Central memory CD8-positive, alpha-beta T cell (primary cell): ENCODE measurements around the gene YEATS2.
"Not testable (repeated sequence)": the region's sequence is repeated elsewhere in the genome, so short reads cannot be mapped to it uniquely, and the experiment has no call there.

Experiments used
- ATAC-seq: fragments of 150-1000 bp; cut with Tn5 transposase; replicated peaks from 2 replicates; pipeline ENCODE4 v1.10.0; 2022; ENCODE audit warnings: mild to moderate bottlenecking, moderate FRiP score, moderate number of reproducible peaks; ENCODE audit not compliant: poor library complexity, severe bottlenecking; ENCODE audit errors: extremely low read depth
- DNase-seq, 2 donors: peaks; one replicate each; pipeline ENCODE4 v3.0.0; 2021; ENCODE audit warnings: low spot score in 2 of 2
- H3K27ac Mint-ChIP-seq: one replicate; pipeline ENCODE4 v1.8.0; 2022; ENCODE audit warnings: low read depth, mild to moderate bottlenecking, moderate library complexity, mixed read lengths
- H3K27me3 Mint-ChIP-seq: one replicate; pipeline ENCODE4 v1.8.0; 2022; ENCODE audit warnings: mixed read lengths
- H3K36me3 Mint-ChIP-seq: one replicate; pipeline ENCODE4 v1.8.0; 2022; ENCODE audit warnings: mild to moderate bottlenecking, moderate library complexity, mixed read lengths; ENCODE audit not compliant: insufficient read depth
- H3K4me1 Mint-ChIP-seq: one replicate; pipeline ENCODE4 v1.8.0; 2022; ENCODE audit warnings: mixed read lengths
- H3K4me3 Mint-ChIP-seq: one replicate; pipeline ENCODE4 v1.8.0; 2022; ENCODE audit warnings: mild to moderate bottlenecking, moderate library complexity, mixed read lengths
- H3K9me3 Mint-ChIP-seq: one replicate; pipeline ENCODE4 v1.8.0; 2022; ENCODE audit warnings: mixed read lengths

The YEATS2 gene

DNA sequence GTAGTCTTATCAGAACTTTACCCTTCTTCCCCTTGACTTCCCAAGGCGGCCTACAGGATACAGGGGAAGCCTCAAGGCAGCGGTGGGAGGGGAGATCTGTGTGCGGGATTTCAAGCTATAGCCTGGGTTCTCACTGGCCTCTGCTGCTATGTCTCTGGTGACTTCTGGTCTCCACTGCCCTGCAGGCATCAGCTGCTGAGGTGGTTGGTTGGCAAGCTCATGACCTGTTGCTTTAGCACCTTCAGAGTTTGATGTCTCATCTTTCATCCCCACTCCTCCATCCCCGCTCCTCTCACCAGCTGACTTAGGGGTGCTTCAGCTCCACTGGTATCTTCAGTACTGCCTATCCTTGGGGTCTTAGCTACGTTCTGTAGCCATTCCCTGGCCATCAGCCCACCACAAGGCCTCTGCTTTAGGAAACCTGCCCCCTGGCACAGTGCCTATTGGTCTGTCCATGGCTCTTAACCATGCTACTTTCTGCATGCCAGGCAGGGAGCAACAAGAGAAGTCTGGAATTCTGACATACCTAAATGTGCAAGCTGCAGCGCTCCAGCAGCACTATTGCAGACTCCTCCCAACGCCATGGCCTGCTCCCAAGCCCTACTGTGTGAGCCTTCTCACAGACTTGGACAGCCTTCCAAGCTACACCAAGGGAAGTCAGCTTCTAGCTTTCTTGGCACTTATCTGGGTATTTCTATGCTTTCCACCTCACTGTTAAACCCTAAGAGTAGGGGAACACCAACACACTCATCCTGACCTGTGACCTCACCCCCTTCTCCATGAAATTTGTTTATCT is 1.8 kb upstream of the YEATS2 start:
- no peak for DNase-seq
- Mint-ChIP-seq H3K27me3 (no peaks in the 10 kb centered on the region), H3K4me3 (no peak overlapping the region), H3K4me1 (peaks cover 30% of the 10 kb centered on the region), H3K9me3 (no peaks in the 10 kb centered on the region), H3K27ac (peak overlapping the region; percentile 51), H3K36me3 (peaks cover 2% of the 10 kb centered on the region)
- ATAC-seq, result no peak

DNA sequence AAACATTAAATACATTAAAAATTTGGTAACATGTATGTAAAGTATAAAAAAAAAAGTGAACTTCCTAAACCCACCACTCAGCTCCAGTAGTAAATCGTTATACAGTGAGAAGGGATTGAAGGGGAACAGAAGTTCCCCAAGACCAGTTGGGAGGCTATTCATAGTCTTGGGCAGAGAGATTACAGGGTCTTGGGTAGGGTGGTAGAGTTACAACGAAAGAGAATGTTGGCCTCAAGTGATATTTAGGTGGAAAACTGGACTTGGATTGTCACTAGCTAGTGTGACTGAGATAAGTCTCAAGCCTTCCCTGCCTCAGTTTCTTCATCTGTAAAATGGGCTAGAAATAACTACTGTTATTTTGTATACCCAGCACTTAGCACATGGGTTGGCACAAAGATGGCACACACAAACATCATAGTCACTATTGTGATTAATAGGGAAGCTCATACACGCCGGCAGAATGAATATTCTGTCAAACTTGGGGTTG is 431 bp upstream of the YEATS2 start:
- Mint-ChIP-seq H3K9me3 (no peaks in the 10 kb centered on the region), H3K4me3 (peak overlapping the region; percentile 68), H3K36me3 (peaks cover 4% of the 10 kb centered on the region), H3K27me3 (no peaks in the 10 kb centered on the region), H3K27ac (peak overlapping the region; percentile 34), H3K4me1 (peaks cover 33% of the 10 kb centered on the region)
- DNase-seq (peak in 1 of 2 donors; percentile 14), ATAC-seq (no peak)

DNA sequence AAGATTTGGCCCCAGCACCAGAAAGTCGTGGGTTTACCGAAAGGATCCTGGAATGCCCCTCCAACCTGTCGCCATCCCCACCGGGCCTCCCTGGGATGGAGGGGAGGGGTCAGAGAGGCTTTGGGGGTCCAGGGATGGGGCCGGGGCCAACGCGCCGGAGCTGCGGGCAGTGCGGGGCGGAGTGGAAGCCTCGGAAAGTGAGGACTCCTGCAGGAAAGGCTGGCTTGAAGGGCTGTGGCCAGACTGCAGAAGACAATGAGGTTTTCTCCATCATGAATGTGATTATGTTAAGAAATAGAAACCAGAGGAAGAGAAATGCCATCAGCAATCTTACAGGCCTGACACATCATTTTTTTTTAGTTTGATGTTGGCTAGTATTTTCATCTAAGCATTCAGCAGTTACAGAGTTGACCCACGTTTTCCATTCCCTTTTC is 738 bp downstream of the YEATS2 start:
- peaks cover 4% of the 10 kb centered on the region for H3K36me3 Mint-ChIP-seq
- peak overlapping the region; percentile 68 for H3K4me3 Mint-ChIP-seq
- peak in 1 of 2 donors; percentile 13 for DNase-seq
- H3K4me1 Mint-ChIP-seq, result peaks cover 36% of the 10 kb centered on the region
- H3K27me3 Mint-ChIP-seq, result no peaks in the 10 kb centered on the region
- peak overlapping the region; percentile 75 for H3K27ac Mint-ChIP-seq
- ATAC-seq, result peak; percentile 56
- no peaks in the 10 kb centered on the region for H3K9me3 Mint-ChIP-seq

DNA sequence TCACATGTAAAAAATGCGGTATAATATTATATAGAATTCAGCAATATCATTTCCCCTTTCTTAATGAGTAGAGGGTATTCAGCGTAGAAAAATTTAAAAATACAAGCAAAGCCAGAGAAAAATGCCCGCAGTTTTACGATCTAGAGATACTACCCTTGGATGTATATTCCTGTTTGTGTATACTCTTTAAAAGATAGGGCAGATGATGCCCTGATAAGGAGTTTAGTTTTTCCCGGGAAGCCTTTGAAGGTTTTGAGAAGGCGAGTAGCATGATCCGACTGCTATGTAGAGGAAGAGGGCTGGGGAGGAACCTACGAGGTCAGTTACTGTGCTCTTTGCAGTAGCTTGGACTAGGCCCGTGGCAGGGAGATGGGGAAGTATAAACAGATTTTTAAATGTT is 1.2 kb downstream of the YEATS2 start:
- Mint-ChIP-seq H3K4me1 (peaks cover 39% of the 10 kb centered on the region), H3K4me3 (peak overlapping the region; percentile 68), H3K27me3 (no peaks in the 10 kb centered on the region), H3K27ac (peak overlapping the region; percentile 75), H3K9me3 (no peaks in the 10 kb centered on the region), H3K36me3 (peaks cover 4% of the 10 kb centered on the region)
- peak; percentile 27 for ATAC-seq
- no peak for DNase-seq

DNA sequence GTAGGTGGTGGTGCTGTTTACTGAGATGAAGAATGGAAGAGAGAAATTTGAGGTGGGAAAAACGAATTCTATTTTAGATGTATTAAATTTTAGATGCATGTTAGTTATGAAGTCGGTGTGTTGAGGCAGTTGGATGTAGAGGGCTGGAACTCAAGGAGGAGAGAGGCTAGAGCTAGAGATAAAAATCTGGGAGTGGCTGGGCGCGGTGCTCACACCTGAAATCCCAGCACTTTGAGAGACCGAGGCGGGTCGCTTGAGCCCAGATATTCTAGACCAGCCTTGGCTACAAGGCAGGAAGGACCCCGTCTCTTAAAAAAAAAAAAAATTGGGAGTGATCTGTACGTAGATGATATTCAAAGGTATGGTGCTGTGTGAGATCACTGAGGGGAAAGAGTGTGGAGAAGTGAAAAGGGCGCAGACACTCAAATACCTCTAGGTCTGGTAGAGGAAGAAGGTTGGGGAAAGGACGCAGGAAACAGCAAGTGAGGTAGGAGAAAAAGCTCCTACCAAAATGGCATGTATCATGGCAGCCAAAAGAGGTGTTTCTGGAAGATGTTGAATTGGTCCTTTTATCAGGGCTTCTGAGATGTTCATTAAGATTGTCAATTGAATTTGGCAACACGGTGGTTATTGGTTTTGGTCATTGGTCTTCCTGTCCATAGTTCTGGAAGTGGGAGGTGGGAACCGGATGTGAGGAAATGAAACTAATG is 1.8 kb downstream of the YEATS2 start:
- ATAC-seq, result no peak
- H3K4me1 Mint-ChIP-seq, result peaks cover 45% of the 10 kb centered on the region
- no peaks in the 10 kb centered on the region for H3K27me3 Mint-ChIP-seq
- no peak for DNase-seq
- H3K27ac Mint-ChIP-seq, result peak overlapping the region; percentile 75
- H3K4me3 Mint-ChIP-seq, result peak overlapping the region; percentile 68
- no peaks in the 10 kb centered on the region for H3K9me3 Mint-ChIP-seq
- H3K36me3 Mint-ChIP-seq, result peaks cover 4% of the 10 kb centered on the region

DNA sequence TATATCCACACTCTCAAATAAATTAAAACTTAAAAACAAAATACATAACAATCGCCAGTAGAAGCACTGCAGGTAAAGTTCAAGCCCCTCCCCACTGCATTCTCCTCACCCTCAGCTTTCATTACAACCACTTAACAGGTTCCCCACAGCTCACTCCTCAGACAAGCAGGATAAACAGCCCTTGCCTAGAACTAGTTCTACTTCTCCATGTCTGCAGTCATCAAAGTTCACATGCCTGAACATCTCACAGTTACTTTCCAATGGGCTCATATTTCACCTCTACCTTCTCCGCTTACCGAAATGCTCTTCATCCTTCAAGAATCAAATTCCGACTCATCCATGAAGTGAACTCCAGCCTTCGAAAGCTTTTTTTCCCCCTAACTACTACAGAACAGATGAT is 4.1 kb downstream of the YEATS2 start:
- Mint-ChIP-seq H3K4me3 (no peak overlapping the region), H3K27ac (no peak overlapping the region), H3K36me3 (peaks cover 6% of the 10 kb centered on the region), H3K4me1 (peaks cover 45% of the 10 kb centered on the region), H3K9me3 (no peaks in the 10 kb centered on the region), H3K27me3 (no peaks in the 10 kb centered on the region)
- no peak for ATAC-seq
- DNase-seq, result no peak

DNA sequence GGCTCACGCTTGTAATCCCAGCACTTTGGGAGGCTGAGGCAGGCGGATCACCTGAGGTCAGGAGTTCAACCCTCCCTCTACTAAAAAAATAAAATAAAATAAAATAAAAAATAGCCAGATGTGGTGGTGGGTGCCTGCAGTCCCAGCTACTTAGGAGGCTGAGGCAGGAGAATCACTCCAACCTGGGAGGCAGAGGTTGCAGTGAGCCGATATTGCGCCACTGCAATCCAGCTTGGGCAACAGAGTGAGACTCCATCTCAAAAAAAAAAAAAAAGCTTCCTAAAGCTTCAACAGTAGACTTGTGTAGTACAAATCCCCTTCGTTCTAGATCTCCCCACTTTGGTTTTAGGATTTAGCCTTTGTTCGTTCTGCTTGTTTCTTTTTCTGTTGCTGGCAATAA is 6.3 kb downstream of the YEATS2 start:
- DNase-seq, ATAC-seq, H3K4me3 Mint-ChIP-seq, H3K27me3 Mint-ChIP-seq, H3K36me3 Mint-ChIP-seq, H3K27ac Mint-ChIP-seq, H3K9me3 Mint-ChIP-seq: not testable (repeated sequence)
- H3K4me1 Mint-ChIP-seq, result peaks cover 34% of the 10 kb centered on the region

DNA sequence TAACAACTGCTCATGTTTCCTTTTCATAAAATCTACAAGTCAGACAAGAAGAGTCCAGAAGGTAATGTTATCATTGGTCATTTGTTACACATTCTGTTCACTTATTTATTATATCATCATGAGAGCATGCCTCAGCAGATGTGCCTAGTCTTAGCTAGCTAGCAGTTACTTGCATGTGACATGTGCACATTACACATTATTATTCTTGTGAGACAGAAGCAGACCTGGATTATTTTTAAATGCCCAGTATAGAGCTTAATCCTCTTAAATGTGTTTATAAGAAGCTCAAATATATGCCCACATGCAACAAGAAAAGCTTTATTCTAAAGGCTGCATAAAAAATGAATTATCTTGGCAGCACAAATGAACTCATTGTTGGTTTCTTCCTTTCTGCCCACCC is 12.6 kb downstream of the YEATS2 start:
- Mint-ChIP-seq H3K27ac (no peak overlapping the region), H3K4me3 (no peak overlapping the region), H3K4me1 (no peaks in the 10 kb centered on the region), H3K9me3 (no peaks in the 10 kb centered on the region), H3K27me3 (no peaks in the 10 kb centered on the region), H3K36me3 (peaks cover 1% of the 10 kb centered on the region)
- ATAC-seq, result no peak
- DNase-seq, result no peak

DNA sequence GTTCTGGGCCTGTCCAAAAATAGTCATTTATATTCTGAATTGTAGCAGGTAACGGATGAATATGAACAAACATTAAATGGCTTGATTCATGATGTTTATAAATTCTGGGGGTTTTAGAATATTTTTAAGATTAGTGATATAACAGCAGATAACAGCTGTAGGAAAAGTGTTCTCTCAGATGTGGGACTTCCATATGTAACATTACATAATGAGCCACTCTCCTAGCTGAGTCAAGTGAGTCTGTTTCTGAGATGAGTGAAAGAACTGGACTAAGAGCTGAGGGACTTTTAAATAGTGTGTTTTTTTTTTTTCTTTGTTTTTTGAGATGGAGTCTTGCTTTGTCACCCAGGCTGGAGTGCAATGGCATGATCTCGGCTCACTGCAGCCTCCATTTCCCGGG is 13.9 kb downstream of the YEATS2 start:
- ATAC-seq (no peak), DNase-seq (no peak)
- H3K27me3 Mint-ChIP-seq, result no peaks in the 10 kb centered on the region
- H3K4me3 Mint-ChIP-seq, result no peak overlapping the region
- H3K27ac Mint-ChIP-seq, result no peak overlapping the region
- no peaks in the 10 kb centered on the region for H3K9me3 Mint-ChIP-seq
- no peaks in the 10 kb centered on the region for H3K4me1 Mint-ChIP-seq
- peaks cover 5% of the 10 kb centered on the region for H3K36me3 Mint-ChIP-seq

DNA sequence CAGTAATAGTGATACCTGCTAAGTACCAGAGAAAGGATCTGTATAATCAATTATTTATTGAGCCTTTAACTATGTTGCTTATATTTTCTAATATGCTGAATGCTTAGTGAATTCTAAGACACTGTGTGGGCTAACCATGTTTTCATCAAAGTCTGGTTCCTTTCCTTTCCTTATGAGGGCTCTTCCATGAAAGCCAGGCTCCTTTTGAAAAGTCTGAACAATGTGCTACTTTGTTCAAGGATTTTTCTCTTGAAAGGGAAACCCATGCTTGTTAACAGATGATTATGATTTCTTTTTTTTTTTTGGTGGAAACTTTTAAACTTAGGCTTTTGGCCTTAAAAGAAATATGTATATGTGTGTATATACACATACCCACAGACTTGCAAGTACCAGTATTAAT is 17.0 kb downstream of the YEATS2 start:
- H3K4me3 Mint-ChIP-seq, result no peak overlapping the region
- no peak for DNase-seq
- no peaks in the 10 kb centered on the region for H3K9me3 Mint-ChIP-seq
- H3K4me1 Mint-ChIP-seq, result no peaks in the 10 kb centered on the region
- H3K27ac Mint-ChIP-seq, result no peak overlapping the region
- no peak for ATAC-seq
- H3K27me3 Mint-ChIP-seq, result no peaks in the 10 kb centered on the region
- peaks cover 25% of the 10 kb centered on the region for H3K36me3 Mint-ChIP-seq

DNA sequence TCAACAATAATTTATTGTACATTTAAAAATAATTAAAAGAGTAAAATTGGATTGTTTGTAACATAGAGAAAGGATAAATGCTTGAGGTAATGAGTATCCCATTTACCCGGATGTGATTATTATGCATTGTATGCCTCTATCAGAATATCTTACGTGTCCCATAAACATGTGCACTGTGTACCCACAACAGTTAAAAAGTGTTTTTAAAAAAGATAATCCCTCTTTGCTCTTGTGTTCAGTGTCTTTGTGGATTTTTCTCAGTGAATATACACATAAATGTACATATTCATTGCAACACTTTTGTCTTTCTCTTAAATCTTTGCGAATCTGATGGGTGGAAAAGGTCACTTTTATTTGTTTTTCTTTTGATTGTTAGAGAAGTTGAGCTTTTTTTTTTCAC is 20.4 kb downstream of the YEATS2 start:
- Mint-ChIP-seq H3K9me3 (no peaks in the 10 kb centered on the region), H3K36me3 (peaks cover 39% of the 10 kb centered on the region), H3K4me1 (no peaks in the 10 kb centered on the region), H3K4me3 (no peak overlapping the region), H3K27ac (peak overlapping the region; percentile 46), H3K27me3 (no peaks in the 10 kb centered on the region)
- ATAC-seq (no peak), DNase-seq (no peak)

DNA sequence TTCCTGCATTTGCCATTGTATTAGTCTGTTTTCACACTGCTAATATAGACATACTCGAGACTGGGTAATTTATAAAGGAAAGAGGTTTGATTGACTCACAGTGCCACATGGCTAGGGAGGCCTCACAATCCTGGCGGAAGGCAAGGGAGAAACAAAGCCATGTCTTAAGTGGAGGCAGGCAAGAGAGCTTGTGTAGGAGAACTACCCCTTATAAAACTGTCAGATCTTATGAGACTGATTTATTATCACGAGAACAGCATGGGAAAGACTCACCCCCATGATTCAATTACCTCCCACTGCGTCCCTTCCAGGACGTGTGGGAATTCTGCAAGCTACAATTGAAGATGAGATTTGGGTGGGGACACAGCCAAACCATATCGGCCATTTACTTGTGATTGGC is 27.8 kb downstream of the YEATS2 start:
- ATAC-seq (no peak), DNase-seq (no peak)
- Mint-ChIP-seq H3K36me3 (peaks cover 55% of the 10 kb centered on the region), H3K4me3 (no peak overlapping the region), H3K4me1 (no peaks in the 10 kb centered on the region), H3K27ac (no peak overlapping the region), H3K27me3 (no peaks in the 10 kb centered on the region), H3K9me3 (no peaks in the 10 kb centered on the region)

DNA sequence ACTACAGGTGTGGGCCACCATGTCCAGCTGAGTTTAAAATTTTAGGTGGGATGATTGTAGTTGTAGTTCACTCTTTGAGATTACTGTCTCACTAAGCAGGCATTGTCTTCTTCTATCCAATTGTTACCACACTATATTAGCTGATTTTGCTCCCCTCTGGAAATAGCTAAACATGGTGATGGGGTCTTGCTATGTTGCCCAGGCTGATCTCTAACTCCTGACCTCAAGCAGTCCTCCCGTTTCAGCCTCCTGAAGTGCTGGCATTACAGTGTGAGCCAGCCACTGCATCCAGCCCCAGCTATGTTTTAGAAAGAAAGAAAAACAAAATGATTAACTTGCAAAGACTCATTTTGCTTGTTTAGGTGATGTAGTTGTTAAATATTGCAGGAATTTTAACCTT is 30.6 kb downstream of the YEATS2 start:
- Mint-ChIP-seq H3K4me3 (no peak overlapping the region), H3K9me3 (no peaks in the 10 kb centered on the region), H3K27ac (no peak overlapping the region), H3K36me3 (peaks cover 53% of the 10 kb centered on the region), H3K27me3 (no peaks in the 10 kb centered on the region), H3K4me1 (no peaks in the 10 kb centered on the region)
- DNase-seq, result no peak
- ATAC-seq, result no peak
